G401.6 (cell line): Measurements from ENCODE around the gene OLIG3.

Experiments
- FAIRE-seq: peaks from 2 replicates; lab custom pipeline; 2012; peaks lifted over from hg19 to GRCh38; lab: Jason Lieb, UNC

Gene OLIG3

DNA sequence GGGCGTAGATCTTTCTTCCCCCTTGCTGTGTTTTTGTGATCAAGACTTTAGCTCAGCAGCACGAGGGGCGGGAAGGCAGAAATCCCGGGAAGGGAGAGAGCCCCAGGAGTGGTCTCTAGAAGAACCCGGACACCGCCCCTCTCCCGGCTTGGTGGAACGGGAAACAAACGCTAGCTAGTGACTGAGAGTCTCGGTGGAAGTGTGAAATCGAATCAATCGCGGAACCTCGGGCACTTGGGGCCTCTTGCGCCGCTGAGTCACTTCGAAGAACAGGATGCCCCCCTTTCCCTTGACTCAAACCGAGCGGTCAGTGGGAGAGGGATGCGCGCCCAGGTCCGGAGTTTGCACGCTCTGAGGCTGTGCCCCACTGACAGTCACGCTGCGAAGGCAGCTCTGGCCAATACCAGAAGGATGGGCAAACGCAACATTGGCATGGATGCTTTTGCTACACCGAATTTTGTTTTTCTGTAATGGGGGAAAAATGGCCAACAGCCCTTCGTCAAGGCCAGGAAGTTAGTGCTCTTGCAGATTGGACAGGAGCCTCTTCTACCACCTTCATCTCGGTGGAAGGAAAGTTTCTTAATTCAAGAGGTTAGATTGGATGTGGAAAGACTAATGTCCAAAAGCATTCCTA, 1.6 kb upstream of the OLIG3 start:
- no peak for FAIRE-seq

DNA sequence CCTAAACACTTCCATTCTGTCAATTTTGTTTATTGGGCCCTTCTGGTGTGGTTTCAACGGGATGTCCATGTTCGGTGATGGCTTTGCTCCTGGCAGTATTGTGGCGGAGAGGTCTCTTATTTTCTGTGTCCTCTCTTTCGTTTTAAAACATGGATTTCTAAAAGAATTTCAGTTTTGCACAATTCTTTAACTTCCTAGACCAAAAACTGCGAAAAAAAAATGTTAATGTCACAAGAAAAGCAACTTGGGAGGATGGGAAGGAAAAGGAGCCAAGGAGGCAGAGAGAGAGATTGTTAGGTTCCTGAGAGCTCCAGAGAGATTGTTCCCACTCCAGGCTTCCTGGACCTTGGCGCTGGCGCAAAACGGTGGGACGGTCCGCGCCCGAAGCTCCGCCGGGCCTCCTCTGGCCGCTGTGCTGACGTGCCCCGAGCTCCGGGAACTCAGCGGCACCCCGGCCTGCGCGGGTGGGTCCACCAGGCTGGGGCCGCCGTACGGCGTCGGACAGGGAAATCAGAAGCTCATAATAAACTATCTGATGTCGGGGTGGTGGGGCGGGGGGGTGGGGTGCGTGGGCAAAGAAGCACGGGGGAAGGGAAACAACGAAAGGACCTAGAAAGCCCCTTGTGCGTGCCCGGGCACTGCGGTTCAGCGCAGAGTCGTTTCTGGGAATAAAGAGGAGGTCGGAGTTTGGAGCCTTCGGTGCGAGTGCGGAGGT, 951 bp upstream of the OLIG3 start:
- FAIRE-seq, result no peak

DNA sequence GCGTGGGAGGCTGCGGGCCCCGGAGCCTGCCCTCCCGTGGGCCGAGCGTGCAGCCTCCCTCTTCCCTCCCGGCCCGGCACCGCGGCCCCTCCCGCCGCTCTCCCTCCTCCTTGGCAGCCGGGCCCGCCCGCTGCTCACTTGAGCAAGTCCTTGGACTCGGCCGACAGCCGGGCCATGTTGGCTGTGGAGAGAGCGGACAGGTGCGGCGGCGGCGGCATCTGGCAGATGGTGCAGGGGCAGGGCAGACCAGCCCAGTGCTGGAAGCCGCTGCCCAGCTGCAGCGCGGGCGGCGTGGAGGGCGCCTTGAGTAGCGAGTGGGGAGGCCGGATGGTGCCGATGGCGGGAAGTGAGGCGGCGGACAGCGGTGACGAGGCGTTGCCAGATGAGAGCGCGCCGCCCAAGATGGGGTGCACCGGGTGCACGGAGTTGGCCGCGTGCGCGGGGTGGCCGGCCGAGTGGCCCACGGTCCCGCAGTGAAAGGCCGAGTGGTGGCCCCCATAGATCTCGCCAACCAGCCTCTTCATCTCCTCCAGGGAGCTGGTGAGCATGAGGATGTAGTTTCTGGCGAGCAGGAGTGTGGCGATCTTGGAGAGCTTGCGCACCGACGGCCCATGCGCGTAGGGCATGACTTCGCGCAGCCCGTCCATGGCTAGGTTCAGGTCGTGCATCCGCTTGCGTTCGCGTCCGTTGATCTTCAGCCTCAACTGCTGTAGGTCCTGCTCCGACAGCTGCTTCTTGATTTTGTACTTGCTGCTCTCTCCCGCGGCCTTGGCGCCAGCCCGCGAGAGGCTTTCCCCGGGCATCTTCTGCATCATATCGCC, 766 bp downstream of the OLIG3 start:
- no peak for FAIRE-seq

DNA sequence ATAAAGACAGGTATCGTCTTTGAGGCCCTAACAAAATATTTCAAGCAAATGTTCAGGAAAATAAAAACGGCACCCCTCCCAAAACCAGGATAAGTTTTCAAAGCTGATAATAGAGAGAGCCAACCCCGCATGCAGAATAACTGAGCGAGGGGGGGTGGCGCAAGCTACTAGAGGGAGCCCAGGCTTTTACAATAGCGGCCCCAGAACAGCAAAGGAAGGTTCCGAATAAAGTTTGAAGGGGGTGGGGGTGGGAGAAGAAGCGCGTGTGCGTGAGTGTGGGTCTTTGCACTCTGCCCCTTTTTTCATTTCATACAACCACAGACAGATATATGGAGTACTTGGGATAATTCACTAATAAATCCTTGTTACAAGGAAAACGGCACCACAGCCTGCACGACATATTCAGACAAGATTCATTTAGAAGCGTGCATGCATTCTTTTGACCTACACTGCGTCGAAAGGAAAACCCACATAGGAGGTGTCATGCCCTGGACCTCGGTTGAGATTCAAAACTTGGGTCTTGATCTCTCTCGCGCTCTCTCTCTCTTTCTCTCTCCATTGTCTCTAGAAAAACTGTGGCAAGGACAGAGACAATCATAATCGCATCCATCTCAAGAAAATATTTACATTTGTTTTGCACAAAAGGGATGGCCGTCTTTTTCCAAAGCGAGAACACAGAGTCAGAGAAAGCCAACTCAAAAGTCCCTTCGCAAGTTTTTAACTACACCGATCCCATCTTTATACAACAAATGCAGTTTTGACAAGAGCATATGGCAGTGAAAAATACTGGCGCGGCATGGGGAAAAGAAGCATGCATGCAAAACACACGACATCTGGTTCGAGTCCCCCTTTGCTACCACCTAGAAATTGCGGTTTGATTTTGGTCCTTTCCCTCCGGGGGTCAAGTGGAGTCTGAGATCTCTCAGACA, 1.6 kb downstream of the OLIG3 start:
- no peak for FAIRE-seq

DNA sequence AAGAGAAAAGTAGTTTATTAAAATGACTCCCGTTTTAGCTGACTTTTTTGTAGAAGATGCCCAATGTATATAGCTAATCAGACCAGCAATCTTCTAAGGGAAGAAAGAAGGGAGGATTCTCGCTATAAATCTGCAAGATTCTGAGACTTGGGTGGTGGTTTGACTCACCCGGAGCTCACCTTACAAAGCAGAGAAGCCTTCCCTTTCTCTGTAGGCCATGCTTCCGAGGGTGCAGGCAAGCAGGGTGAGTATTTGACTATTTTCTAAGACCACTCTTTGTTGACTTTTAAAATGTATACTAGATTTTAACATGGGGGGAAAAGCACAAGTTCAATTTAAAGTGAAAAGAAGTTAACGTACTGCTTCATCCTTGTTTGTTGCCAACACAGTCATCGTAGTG, 2.7 kb downstream of the OLIG3 start:
- FAIRE-seq, result no peak

DNA sequence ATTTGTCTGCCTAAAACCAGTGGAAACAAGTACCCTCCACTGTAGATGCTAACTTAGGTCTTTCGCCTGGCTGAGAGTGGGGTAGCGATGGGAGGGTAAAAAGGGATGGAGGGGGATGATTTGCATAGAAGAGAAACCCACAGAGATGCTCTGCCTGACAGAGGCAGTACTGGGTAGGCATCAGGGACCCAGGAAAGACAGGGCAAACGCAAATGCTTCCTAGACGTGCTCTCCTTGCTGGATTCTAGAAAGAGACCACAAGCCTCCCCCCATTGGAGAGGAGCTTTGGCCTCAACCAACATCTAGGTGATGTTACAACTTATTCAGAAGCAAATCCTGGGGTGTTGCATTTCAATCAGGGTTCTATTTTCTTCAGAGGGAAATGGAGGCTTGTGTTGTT, 3.2 kb downstream of the OLIG3 start:
- FAIRE-seq, result no peak

DNA sequence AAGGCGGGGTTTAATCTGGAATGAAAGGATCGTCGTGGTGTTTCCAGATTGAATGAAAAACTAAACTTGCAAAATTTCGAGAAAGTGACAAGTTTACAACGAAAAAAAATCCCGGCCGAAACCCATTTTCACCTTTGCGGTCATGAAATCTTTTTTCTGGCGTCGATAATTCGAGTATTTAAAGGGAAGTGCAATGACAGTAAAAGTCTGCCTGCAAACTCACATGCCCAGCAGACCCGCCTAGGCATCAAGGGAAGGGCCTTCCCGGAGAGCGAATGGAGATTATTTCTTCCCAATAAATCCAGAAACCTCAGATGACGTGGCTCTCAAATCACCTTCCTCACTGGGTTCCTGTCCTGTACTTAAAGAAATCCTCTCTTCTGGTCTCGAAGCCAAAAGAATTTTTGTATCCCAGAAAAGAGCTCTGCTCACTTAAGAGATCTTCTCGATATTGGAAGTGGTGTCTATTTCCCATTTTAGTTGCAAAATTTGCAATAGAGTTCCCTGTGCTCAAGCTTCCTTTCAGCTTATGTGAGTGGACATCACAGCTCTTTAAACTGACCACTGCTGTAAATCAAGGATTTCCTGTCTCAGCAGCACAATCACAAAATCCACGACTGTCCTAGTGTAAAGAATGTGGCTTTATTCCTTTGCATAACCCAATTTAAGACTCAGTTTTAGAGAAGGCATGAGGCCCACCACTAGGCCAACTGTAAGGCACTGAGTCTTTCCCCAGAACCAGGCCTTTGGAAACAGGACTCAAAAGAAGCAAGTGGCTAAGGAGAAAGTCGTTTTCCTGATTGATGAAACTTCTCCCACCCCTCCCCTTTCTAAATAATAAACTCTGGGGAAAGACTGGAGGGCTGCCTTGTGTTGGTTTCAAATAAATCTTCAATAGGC, 3.9 kb downstream of the OLIG3 start:
- FAIRE-seq, result no peak

DNA sequence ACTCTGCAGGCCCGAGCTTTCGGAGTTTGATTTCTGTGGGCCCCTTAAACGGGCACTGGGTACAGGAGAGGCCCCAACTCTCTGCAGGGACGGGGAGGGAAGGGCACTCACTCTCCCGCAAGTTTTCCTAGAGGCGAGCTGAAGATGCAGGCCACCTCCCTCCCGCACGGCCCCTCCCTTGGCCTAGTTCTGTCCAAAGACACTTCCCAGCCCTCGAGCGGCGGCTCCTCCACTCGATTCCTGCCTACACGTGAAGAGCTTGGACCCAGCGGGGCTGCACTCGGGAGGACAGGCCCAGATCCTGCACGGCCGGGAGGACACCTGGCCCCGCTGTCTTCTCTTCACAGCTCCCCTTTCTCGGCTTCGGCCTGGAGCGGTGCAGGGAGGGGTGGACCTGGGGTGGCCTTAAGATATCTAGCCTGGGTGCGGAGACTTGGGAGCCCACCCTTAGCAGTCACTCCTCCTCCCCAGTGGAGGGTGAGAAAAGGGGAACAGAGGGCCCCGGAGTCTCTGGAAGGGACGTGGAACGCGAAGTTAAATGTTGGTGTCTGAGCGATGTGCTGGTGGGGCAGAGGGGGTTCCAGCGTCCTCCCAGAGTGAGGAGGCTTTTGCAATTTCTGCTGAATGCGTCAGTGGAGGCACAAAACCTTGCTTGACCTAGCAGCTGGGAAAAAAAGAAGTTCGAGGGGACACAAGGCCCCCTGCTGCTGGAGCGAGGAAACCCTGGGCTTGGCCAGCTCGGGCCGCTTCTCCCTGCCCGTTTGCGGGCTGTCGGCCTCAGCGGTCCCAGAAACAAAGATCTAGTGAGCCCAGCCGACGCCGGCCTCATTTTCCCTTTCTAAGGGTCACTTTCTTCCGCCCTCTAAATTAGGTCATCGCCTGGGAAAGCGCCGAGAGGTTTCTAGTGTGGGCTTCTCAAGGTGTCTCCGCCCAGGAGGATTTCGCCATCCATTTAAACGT, 4.9 kb downstream of the OLIG3 start:
- FAIRE-seq, result no peak

DNA sequence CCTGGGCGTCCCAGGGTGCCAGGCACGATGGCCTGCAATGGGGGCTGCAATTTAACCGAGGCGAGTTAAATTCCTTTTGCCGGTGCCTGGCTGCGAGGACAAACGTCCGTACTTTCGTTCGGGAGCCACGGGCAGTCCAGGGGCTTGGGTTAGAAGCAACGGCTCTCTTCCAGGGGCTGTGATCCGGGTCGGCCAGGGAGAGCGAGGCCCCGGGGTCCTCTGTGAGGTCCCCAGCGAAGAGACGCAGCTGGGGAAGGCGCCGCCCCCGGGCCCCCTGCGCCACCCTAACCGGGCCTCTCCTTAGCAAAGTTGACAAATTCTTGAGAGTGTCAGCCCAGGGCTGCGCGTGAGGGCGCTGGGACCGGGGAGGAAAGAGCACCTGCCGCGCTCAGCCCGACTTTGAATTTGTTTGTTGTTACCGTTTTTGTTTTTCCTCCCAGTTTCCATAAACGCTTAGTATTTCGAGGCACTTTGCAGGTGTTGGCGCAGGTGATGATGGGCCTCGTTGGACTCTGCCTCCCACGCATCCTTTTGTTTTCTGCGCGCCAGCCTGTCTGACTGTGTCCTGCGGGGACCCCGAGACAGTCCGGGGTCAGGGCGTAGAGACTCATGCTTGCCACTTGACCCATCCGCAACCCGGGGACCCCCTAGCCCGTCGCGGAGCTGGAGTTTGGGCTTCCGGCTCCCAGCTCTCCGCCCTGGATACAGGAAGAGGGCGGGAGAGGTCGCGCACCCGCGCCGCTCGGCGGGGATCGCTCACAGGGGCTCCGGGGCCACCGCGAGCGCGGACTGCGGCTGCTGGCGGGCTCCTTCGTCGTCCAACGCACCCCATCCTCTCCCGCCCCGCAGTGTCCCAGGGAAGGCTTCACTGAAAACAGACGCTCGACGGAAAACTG, 5.8 kb downstream of the OLIG3 start:
- FAIRE-seq, result no peak

DNA sequence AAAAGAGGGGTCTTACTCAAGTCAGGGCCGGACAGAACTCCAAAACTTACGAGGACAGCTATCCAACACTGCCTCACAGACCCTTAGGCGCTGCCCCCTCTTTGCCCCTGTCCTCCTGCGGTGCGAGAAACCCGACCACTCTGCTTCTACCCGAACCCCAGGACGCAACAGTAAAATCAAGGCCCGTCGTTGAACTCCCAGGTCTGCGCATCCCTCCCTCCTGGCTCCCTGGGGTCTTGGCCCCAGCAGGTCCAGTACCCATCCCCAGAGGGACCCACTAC, 6.4 kb downstream of the OLIG3 start:
- FAIRE-seq, result no peak

DNA sequence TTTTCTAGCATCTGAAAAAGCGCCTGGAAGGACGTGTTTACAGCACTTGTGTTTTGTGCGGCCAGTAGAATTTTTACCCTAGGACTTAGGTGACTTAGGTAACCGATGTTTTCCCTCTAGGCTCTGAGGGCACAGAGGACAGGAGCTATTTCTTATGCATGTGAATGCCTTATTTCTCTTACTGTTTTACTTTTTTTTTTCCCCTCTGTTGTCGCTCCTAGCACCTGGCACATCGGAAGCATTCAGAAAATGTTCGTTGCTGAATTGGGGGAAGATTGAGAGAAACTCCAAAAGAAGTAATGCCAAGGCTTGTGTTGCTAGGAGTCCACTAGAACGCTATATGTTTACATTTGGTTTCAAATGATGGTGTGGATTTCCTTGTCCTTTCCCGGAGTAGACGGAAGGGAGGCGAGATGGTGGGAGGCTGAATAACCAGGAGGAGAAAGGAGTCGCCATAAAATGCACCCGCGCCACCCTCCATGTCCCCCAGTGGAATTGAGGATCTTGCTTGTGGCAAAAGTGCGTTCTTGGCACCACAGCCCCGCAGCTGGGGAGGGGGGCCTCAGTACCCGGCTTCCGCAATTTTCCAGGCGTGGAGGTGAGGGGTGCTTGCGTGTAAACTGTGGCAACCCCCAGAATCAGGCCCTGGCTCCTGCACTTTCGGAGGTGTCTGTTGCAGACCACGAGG, 6.9 kb downstream of the OLIG3 start:
- no peak for FAIRE-seq

DNA sequence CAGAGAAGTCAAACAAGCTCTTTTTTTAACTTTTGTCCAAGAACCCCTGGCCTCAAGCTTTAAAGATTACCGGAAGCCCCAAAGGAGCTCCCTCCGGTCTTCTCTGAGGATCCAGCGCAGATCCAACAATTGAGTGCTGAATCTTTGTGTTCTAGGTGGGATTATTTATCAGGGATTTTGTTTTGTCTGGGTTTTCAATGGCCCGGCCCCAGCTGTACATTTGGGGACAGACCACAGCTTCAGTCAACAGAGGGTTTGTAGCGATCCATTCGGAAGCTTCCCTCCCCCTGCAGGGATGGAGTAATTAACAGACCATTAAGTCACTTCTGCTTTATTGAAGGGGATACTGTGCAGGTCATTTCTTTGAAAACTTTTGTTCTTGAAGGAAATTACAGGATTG, 7.8 kb downstream of the OLIG3 start:
- FAIRE-seq, result no peak

DNA sequence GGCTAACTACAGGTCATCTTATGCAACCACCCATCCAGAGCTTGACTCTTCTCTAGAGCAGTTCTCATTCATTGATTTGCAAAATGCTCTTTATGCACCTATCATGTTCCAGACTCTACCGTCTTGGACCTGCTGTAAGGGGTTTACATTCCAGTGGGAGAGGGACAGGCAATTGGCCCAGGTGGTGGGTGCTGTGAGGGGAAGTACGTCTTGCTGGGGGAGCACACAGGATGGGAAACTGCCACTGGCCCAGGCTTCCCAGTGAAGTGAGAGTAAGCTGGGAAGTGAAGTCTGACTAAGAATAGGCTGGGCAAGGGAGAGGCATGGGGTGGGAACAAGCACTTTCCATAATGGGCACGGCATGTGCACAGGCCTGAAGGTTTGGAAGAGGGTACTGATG, 13.8 kb downstream of the OLIG3 start:
- FAIRE-seq, result no peak

DNA sequence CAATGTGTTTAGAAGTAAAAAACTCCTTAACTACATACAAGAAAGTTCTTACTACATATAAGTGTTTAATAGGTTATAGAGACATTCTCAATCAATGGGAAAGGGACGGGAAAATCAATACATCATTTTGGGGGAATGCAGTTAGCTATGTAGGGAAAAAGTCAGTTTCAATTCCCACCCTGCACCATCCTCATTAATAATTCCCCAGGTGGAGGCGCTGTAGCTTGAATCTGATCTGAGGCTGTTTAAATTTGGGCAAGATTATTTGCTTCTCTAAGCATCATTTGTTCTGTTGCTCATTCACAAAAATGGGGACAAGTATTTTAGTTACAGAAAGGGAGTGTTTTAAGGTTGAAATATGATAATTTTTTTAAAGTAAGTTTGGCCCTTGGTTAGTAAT, 19.1 kb downstream of the OLIG3 start:
- no peak for FAIRE-seq

DNA sequence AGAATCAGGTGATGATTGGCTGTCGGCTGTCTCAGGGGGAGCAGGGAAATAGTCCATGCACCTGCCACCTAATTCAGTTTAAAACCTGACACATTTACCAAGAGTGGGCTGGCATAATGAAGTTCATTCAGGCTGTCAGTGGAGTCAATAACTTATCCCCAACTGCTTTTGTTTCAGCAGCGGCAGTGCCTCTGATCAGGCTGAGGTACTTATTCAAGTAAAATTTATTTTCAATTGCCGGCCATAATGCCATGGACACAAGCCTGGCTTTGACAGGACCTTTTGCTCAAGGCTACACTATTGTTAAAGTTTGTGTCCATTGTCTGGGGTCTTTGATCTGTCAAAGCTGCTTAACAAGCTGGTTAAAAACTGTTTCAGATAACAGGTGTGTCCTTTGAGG, 20.6 kb downstream of the OLIG3 start:
- FAIRE-seq, result no peak

DNA sequence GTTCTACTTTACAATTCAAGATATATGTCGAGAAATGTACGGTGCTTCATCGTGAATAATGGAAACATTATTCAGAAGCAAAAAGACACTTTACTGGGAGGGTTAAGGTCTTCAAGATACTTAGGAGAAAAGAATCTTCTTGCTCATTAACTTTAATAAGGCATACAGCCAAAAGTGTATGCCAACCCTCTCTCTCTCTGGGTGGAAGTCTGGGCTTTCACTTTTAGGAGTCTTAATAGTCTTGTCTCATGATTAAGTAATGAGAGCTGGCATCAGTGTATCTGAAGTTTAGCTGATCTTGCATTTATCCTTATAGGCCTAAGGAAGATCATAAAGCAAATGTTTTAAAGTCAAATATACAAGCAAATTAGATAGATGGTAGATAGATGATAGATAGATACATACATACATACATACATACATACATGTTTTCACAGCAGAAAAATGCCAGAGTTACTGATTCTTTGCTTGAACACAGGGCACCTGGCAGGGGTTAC, 21.5 kb downstream of the OLIG3 start:
- FAIRE-seq, result no peak

DNA sequence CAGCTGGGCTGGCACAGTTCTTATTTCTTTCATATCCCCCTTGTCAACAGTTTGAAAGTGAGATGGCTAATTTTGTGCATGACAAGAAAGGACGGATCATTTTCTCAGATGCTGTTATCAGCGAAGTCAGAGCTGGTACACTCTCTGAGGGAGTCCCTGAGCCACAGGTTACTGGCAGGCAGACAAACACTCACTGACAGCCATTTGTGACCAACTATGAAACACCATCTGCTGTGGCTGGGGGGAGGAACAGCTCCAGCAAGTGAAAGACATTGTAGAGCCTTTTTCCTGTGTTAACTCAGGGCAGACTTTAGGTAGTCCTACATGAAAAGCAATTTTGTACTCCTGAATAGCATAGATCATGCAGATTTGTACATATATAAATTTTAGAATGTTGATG, 22.2 kb downstream of the OLIG3 start:
- FAIRE-seq, result no peak

DNA sequence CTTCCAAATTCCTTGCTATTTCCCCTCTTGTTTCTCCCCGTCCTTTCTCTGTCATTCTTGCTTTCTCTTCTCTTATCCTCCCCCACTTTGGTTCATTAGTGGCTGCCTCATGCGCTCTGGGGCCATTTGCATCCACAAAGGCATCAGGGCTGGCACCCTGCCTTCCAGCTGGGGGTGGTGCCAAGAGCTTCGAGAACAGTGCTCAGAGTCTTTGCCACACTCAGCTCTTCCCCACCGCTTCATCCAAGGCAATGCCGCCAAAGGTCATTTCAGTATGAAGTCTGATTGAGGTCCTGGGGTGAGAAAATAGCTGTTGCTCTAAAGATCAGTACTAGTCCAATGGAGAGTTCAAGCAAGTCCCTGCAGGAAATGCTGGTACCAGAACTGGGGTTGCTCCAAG, 22.7 kb downstream of the OLIG3 start:
- FAIRE-seq, result no peak

DNA sequence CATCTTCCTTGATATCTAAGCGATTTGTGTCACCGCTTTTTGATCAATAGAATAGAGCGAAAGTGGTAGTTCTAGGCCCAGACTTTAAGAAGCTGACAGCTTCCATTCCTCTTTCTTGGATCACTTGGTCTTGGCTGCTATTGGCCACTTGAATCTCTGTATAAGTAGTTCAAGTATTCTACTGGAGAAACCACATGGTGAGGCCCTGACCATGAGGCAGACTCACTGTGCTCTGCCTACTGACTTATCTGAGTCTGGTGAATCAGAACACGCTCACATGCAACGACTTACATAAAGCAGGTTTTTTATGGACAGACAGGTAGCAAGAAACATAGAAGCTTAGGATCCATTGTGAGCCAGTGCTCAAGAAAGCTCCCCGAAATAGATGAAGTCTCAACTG, 27.0 kb downstream of the OLIG3 start:
- FAIRE-seq, result no peak
